Measurements from ENCODE around the gene URB1.

The URB1 gene

GRCh38 chr21:32309906-32310460 is 82.8 kb downstream of the URB1 start:
- no peak overlapping the region for H3K27ac Mint-ChIP-seq
- H3K27me3 Mint-ChIP-seq = no peaks in the 10 kb centered on the region
- peaks cover 9% of the 10 kb centered on the region for H3K36me3 Mint-ChIP-seq (ENCODE audit: insufficient read depth)
- no peaks in the 10 kb centered on the region for H3K9me3 Mint-ChIP-seq
- DNase-seq (no peak), ATAC-seq (replicated peaks) (no peak)
- peaks cover 0 to 3% of the 10 kb centered on the region in 2 donors for H3K4me1 Mint-ChIP-seq (ENCODE audit: low read depth in 2 of 2)
- H3K4me3 Mint-ChIP-seq = no peak overlapping the region

GRCh38 chr21:32308696-32309095 is 84.1 kb downstream of the URB1 start:
- H3K27me3 Mint-ChIP-seq = no peaks in the 10 kb centered on the region
- no peak for DNase-seq
- H3K36me3 Mint-ChIP-seq (ENCODE audit: insufficient read depth) = peaks cover 12% of the 10 kb centered on the region
- H3K27ac Mint-ChIP-seq = no peak overlapping the region
- ATAC-seq (replicated peaks) = no peak
- H3K4me1 Mint-ChIP-seq (ENCODE audit: low read depth in 2 of 2) = peaks cover 0 to 3% of the 10 kb centered on the region in 2 donors
- H3K4me3 Mint-ChIP-seq = no peak overlapping the region
- H3K9me3 Mint-ChIP-seq = no peaks in the 10 kb centered on the region

- Mint-ChIP-seq H3K27ac (no peak overlapping the region), H3K4me3 (no peak overlapping the region), H3K27me3 (no peaks in the 10 kb centered on the region), H3K4me1 (ENCODE audit: low read depth in 2 of 2) (peaks cover 0 to 3% of the 10 kb centered on the region in 2 donors), H3K36me3 (ENCODE audit: insufficient read depth) (peaks cover 6% of the 10 kb centered on the region), H3K9me3 (no peaks in the 10 kb centered on the region)
- no peak for ATAC-seq (replicated peaks)
- no peak for DNase-seq
Measured at GRCh38 chr21:32307706-32308105, 85.1 kb downstream of the URB1 start.

- DNase-seq (no peak), ATAC-seq (replicated peaks) (no peak)
- peaks cover 0 to 3% of the 10 kb centered on the region in 2 donors for H3K4me1 Mint-ChIP-seq (ENCODE audit: low read depth in 2 of 2)
- no peaks in the 10 kb centered on the region for H3K27me3 Mint-ChIP-seq
- no peak overlapping the region for H3K27ac Mint-ChIP-seq
- H3K4me3 Mint-ChIP-seq = no peak overlapping the region
- H3K36me3 Mint-ChIP-seq (ENCODE audit: insufficient read depth) = peaks cover 6% of the 10 kb centered on the region
- no peaks in the 10 kb centered on the region for H3K9me3 Mint-ChIP-seq
Measured at GRCh38 chr21:32306021-32306780, 86.6 kb downstream of the URB1 start.

- no peaks in the 10 kb centered on the region for H3K9me3 Mint-ChIP-seq
- no peak for DNase-seq
- H3K36me3 Mint-ChIP-seq (ENCODE audit: insufficient read depth) = peaks cover 6% of the 10 kb centered on the region
- H3K4me3 Mint-ChIP-seq = no peak overlapping the region
- H3K27me3 Mint-ChIP-seq = no peaks in the 10 kb centered on the region
- no peak for ATAC-seq (replicated peaks)
- peaks cover 0 to 3% of the 10 kb centered on the region in 2 donors for H3K4me1 Mint-ChIP-seq (ENCODE audit: low read depth in 2 of 2)
- H3K27ac Mint-ChIP-seq = no peak overlapping the region
Measured at GRCh38 chr21:32304998-32305397, 87.8 kb downstream of the URB1 start.

- Mint-ChIP-seq H3K4me1 (ENCODE audit: low read depth in 2 of 2) (peaks cover 0 to 3% of the 10 kb centered on the region in 2 donors), H3K36me3 (ENCODE audit: insufficient read depth) (peaks cover 6% of the 10 kb centered on the region), H3K27me3 (no peaks in the 10 kb centered on the region), H3K4me3 (no peak overlapping the region), H3K27ac (no peak overlapping the region), H3K9me3 (no peaks in the 10 kb centered on the region)
- DNase-seq = no peak
- ATAC-seq (replicated peaks) = no peak
Measured at GRCh38 chr21:32303385-32303784, 89.4 kb downstream of the URB1 start.

- peaks cover 6% of the 10 kb centered on the region for H3K36me3 Mint-ChIP-seq (ENCODE audit: insufficient read depth)
Measured at GRCh38 chr21:32302560-32302959, 90.3 kb downstream of the URB1 start.

GRCh38 chr21:32301596-32301995 is 91.2 kb downstream of the URB1 start:
- Mint-ChIP-seq H3K4me1 (ENCODE audit: low read depth in 2 of 2) (peaks cover 0 to 2% of the 10 kb centered on the region in 2 donors), H3K9me3 (no peaks in the 10 kb centered on the region), H3K36me3 (ENCODE audit: insufficient read depth) (peaks cover 3% of the 10 kb centered on the region), H3K27me3 (no peaks in the 10 kb centered on the region), H3K4me3 (no peak overlapping the region), H3K27ac (no peak overlapping the region)
- DNase-seq = no peak
- ATAC-seq (replicated peaks) = no peak

More at GRCh38 chr21:32302560-32302959, 90.3 kb downstream of the URB1 start:
- DNase-seq (no peak), ATAC-seq (replicated peaks) (no peak)
- Mint-ChIP-seq H3K4me3 (no peak overlapping the region), H3K27ac (no peak overlapping the region), H3K4me1 (ENCODE audit: low read depth in 2 of 2) (peaks cover 0 to 3% of the 10 kb centered on the region in 2 donors), H3K27me3 (no peaks in the 10 kb centered on the region), H3K9me3 (no peaks in the 10 kb centered on the region)

- no peaks in the 10 kb centered on the region for H3K4me1 Mint-ChIP-seq (ENCODE audit: low read depth in 2 of 2)
- H3K27ac Mint-ChIP-seq = no peak overlapping the region
- no peaks in the 10 kb centered on the region for H3K27me3 Mint-ChIP-seq
- peaks cover 6% of the 10 kb centered on the region for H3K36me3 Mint-ChIP-seq (ENCODE audit: insufficient read depth)
- DNase-seq = no peak
- ATAC-seq (replicated peaks) = no peak
- H3K4me3 Mint-ChIP-seq = no peak overlapping the region
- H3K9me3 Mint-ChIP-seq = no peaks in the 10 kb centered on the region
Measured at GRCh38 chr21:32300117-32300681, 92.6 kb downstream of the URB1 start.

- no peak for ATAC-seq (replicated peaks)
Measured at GRCh38 chr21:32299695-32300094, 93.1 kb downstream of the URB1 start.

GRCh38 chr21:32298658-32299081 is 94.1 kb downstream of the URB1 start, which contains the start of gene MRAP:
TSS of gene MRAP (plus strand) at chr21:32298855. CDS start at chr21:32298972, 117 bp downstream.
- no peak for DNase-seq
- Mint-ChIP-seq H3K4me3 (no peak within 1 kb of the TSS), H3K27me3 (no peaks in the 10 kb centered on the region), H3K9me3 (no peaks in the 10 kb centered on the region), H3K4me1 (ENCODE audit: low read depth in 2 of 2) (no peaks in the 10 kb centered on the region), H3K36me3 (ENCODE audit: insufficient read depth) (peaks cover 2% of the 10 kb centered on the region), H3K27ac (no peak within 1 kb of the TSS)
- ATAC-seq (replicated peaks) = no peak

More at GRCh38 chr21:32299695-32300094, 93.1 kb downstream of the URB1 start:
- Mint-ChIP-seq H3K36me3 (ENCODE audit: insufficient read depth) (peaks cover 6% of the 10 kb centered on the region), H3K9me3 (no peaks in the 10 kb centered on the region), H3K4me1 (ENCODE audit: low read depth in 2 of 2) (no peaks in the 10 kb centered on the region), H3K27me3 (no peaks in the 10 kb centered on the region), H3K4me3 (no peak overlapping the region), H3K27ac (no peak overlapping the region)
- DNase-seq = no peak

GRCh38 chr21:32298148-32298559 is 94.7 kb downstream of the URB1 start:
- no peak overlapping the region for H3K4me3 Mint-ChIP-seq
- ATAC-seq (replicated peaks) = no peak
- H3K27ac Mint-ChIP-seq = no peak overlapping the region

GRCh38 chr21:32297449-32297848 is 95.4 kb downstream of the URB1 start:
- Mint-ChIP-seq H3K4me3 (no peak overlapping the region), H3K27ac (no peak overlapping the region), H3K4me1 (ENCODE audit: low read depth in 2 of 2) (no peaks in the 10 kb centered on the region), H3K36me3 (ENCODE audit: insufficient read depth) (peaks cover 2% of the 10 kb centered on the region), H3K9me3 (no peaks in the 10 kb centered on the region), H3K27me3 (no peaks in the 10 kb centered on the region)
- ATAC-seq (replicated peaks) (no peak), DNase-seq (no peak)

More at GRCh38 chr21:32298148-32298559, 94.7 kb downstream of the URB1 start:
- peaks cover 2% of the 10 kb centered on the region for H3K36me3 Mint-ChIP-seq (ENCODE audit: insufficient read depth)
- no peaks in the 10 kb centered on the region for H3K27me3 Mint-ChIP-seq
- no peaks in the 10 kb centered on the region for H3K9me3 Mint-ChIP-seq
- no peak for DNase-seq
- H3K4me1 Mint-ChIP-seq (ENCODE audit: low read depth in 2 of 2) = no peaks in the 10 kb centered on the region

GRCh38 chr21:32285476-32285875 is 107.3 kb downstream of the URB1 start:
- H3K27me3 Mint-ChIP-seq = no peaks in the 10 kb centered on the region
- peaks cover 0 to 2% of the 10 kb centered on the region in 2 donors for H3K4me1 Mint-ChIP-seq (ENCODE audit: low read depth in 2 of 2)
- DNase-seq = no peak
- H3K4me3 Mint-ChIP-seq = no peak overlapping the region
- no peaks in the 10 kb centered on the region for H3K9me3 Mint-ChIP-seq
- peaks cover 10% of the 10 kb centered on the region for H3K36me3 Mint-ChIP-seq (ENCODE audit: insufficient read depth)
- H3K27ac Mint-ChIP-seq = peak overlapping the region in 1 of 2 donors; percentile 60
- no peak for ATAC-seq (replicated peaks)

All from effector memory CD8-positive, alpha-beta T cell (primary cell).